ENCODE data around the gene QPCT. TPM values are rescaled to one million over a fixed set of nuclear protein-coding genes. Genes with fewer than 3 reads are reported as not detected.

Gene QPCT
- total RNA-seq, 1 experiment from 2014 or later: not detected

DNA sequence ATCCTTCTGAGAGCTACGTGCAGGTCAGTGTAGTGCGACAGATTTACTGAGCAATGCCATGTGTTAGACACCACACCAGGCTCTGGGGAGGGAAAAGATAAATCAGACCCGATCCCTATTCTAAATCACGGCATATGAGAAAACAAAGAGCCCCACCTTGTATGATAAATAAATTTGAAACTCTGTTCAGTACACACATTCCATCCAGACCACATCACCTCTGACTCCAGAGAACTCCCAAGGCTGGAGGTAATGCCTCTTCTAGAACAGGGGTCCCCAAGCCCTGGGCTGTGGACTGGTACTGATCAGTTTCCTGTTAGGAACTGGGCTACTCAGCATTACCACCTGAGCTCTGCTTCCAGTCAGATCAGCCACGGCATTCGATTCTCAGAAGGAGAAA is 77.3 kb downstream of the QPCT start:
- Histone ChIP-seq H4K20me1 (ENCODE audit: control insufficient read depth, insufficient read depth, insufficient read length) (no peaks in the 10 kb centered on the region), H2AFZ (ENCODE audit: low read length) (no peak overlapping the region), H3K79me2 (ENCODE audit: insufficient read depth, low read length) (no peaks in the 10 kb centered on the region), H2BK15ac (ENCODE audit: low read depth, low read length) (no peak overlapping the region), H3K18ac (ENCODE audit: insufficient read length, low read depth, low read length) (no peak overlapping the region), H2BK5ac (ENCODE audit: insufficient read length, low read length) (no peak overlapping the region), H3K79me1 (ENCODE audit: insufficient read depth, low read depth, low read length, poor library complexity, severe bottlenecking) (no peaks in the 10 kb centered on the region), H2BK12ac (ENCODE audit: insufficient read length, low read depth, low read length) (no peak overlapping the region), H3K14ac (ENCODE audit: insufficient read depth, low read length) (no peak overlapping the region), H3K4me2 (ENCODE audit: insufficient read depth, insufficient read length, low read length) (no peak overlapping the region), H2AK5ac (ENCODE audit: insufficient read length, low read length) (no peak overlapping the region), H3K23ac (ENCODE audit: insufficient read length, low read depth, low read length) (no peak overlapping the region), H3K56ac (ENCODE audit: insufficient read length, low read depth, low read length) (no peak overlapping the region), H4K91ac (ENCODE audit: insufficient read length, low read depth, low read length) (no peak overlapping the region), H3K23me2 (ENCODE audit: insufficient read length, low read depth, low read length, poor library complexity, severe bottlenecking) (no peaks in the 10 kb centered on the region), H3K4me1 (ENCODE audit: insufficient read depth, low read length) (no peaks in the 10 kb centered on the region), H3K9ac (ENCODE audit: extremely low read depth, insufficient read length, low read length) (no peak overlapping the region), H3K27ac (ENCODE audit: insufficient read length, low read depth, low read length) (no peak overlapping the region), H2BK20ac (ENCODE audit: low read depth, low read length, poor library complexity, severe bottlenecking) (no peak overlapping the region), H2BK120ac (ENCODE audit: low read depth, low read length, poor library complexity, severe bottlenecking) (no peak overlapping the region), H3K27me3 (ENCODE audit: insufficient read depth, low read length) (no peaks in the 10 kb centered on the region), H3T11ph (ENCODE audit: low read length) (no peak overlapping the region), H4K8ac (replicated peaks; ENCODE audit: insufficient read length, low read depth, low read length) (no peak overlapping the region), H4K5ac (ENCODE audit: insufficient read length, low read depth, low read length) (no peak overlapping the region), H3K9me3 (ENCODE audit: control insufficient read depth, low read depth, low read length) (no peaks in the 10 kb centered on the region), H3K4ac (ENCODE audit: low read depth, low read length) (no peak overlapping the region)
- no peak for TF ChIP-seq CTCF (conservative IDR thresholded peaks at IDR 0.05)
- Mint-ChIP-seq H3K36me3 (ENCODE audit: insufficient read depth in 1 of 3, low read depth in 3 of 3) (no peaks in the 10 kb centered on the region), H3K27ac (no peak overlapping the region), H3K4me3 (no peak overlapping the region), H3K27me3 (ENCODE audit: low read depth) (no peaks in the 10 kb centered on the region), H3K9me3 (no peaks in the 10 kb centered on the region), H3K4me1 (no peaks in the 10 kb centered on the region)
- no peak for DNase-seq
- WGBS (ENCODE audit: extremely low coverage, insufficient read length, low lambda C conversion rate): no CpG with 5 or more reads among the region's 6 CpGs

Data from H9 (cell line).